HG03039 (cell line): ENCODE results near the gene ZNF142.
"Not testable (repeated sequence)": the region's sequence is repeated elsewhere in the genome, so short reads cannot be mapped to it uniquely, and the experiment has no call there.

ENCODE experiments used
- ATAC-seq: cut with Tn5 transposase; IDR thresholded peaks from one replicate; pipeline ENCODE4 v1.9.1; 2021; ENCODE audit warnings: mild to moderate bottlenecking, moderate library complexity; ENCODE audit not compliant: unreplicated experiment

Gene ZNF142

GRCh38 chr2:218659258-218659987 is at the start of gene ZNF142, which contains the start of gene BCS1L:
Gene ZNF142 (minus strand): TSS chr2:218659623. CDS start chr2:218656429, 3,194 bp downstream.
Gene BCS1L (plus strand): TSS chr2:218659683. CDS start chr2:218660988, 1,305 bp downstream.
- ATAC-seq = peak; percentile 86

GRCh38 chr2:218708086-218708485 is 48.7 kb upstream of the ZNF142 start:
- ATAC-seq = no peak

GRCh38 chr2:218703341-218703740 is 43.9 kb upstream of the ZNF142 start:
- no peak for ATAC-seq

- ATAC-seq = no peak
These were observed 42.4 kb upstream of the ZNF142 start for GRCh38 chr2:218701806-218702205.

- no peak for ATAC-seq
These were observed 39.5 kb upstream of the ZNF142 start for GRCh38 chr2:218698885-218699284.

- ATAC-seq = no peak
These were observed 35.2 kb upstream of the ZNF142 start for GRCh38 chr2:218694405-218695145.

- no peak for ATAC-seq
These were observed 31.8 kb upstream of the ZNF142 start for GRCh38 chr2:218691234-218691633.

- not testable (repeated sequence) for ATAC-seq
These were observed 28.1 kb upstream of the ZNF142 start for GRCh38 chr2:218687400-218688060.

- no peak for ATAC-seq
These were observed 20.6 kb upstream of the ZNF142 start for GRCh38 chr2:218680061-218680460.

- no peak for ATAC-seq
These were observed 19.7 kb upstream of the ZNF142 start for GRCh38 chr2:218679119-218679518.

GRCh38 chr2:218671654-218672566 is 12.5 kb upstream of the ZNF142 start, which contains the start of the genes RNF25 and STK36:
Gene RNF25 (minus strand): TSS chr2:218672002. CDS start chr2:218671970, 32 bp downstream.
Gene STK36 (plus strand): TSS chr2:218672086. CDS start chr2:218672830, 744 bp downstream.
- ATAC-seq = peak; percentile 96

GRCh38 chr2:218671097-218671653 is 11.8 kb upstream of the ZNF142 start:
- ATAC-seq = no peak

- no peak for ATAC-seq
These were observed 5.2 kb upstream of the ZNF142 start for GRCh38 chr2:218664653-218665052.

GRCh38 chr2:218663901-218664300 is 4.5 kb upstream of the ZNF142 start:
- ATAC-seq = no peak

- no peak for ATAC-seq
These were observed 3.4 kb upstream of the ZNF142 start for GRCh38 chr2:218662827-218663226.

- no peak for ATAC-seq
These were observed 3.0 kb upstream of the ZNF142 start for GRCh38 chr2:218662377-218662776.

- ATAC-seq = no peak
These were observed 550 bp upstream of the ZNF142 start for GRCh38 chr2:218659988-218660358.

GRCh38 chr2:218658671-218659257 is 659 bp downstream of the ZNF142 start:
- ATAC-seq = peak; percentile 18

- no peak for ATAC-seq
These were observed 3.7 kb downstream of the ZNF142 start for GRCh38 chr2:218655751-218656150.

- no peak for ATAC-seq
These were observed 10.7 kb downstream of the ZNF142 start for GRCh38 chr2:218648787-218649100.
